ENCODE measurements around the gene UPP1.
"Not testable (repeated sequence)": the region's sequence is repeated elsewhere in the genome, so short reads cannot be mapped to it uniquely, and the experiment has no call there.

UPP1 gene

GRCh38 chr7:48114115-48114514 is 25.1 kb downstream of the UPP1 start:
- DNase-seq (ENCODE audit: low spot score) = peak; percentile 1
- TF ChIP-seq, protein P1, sequence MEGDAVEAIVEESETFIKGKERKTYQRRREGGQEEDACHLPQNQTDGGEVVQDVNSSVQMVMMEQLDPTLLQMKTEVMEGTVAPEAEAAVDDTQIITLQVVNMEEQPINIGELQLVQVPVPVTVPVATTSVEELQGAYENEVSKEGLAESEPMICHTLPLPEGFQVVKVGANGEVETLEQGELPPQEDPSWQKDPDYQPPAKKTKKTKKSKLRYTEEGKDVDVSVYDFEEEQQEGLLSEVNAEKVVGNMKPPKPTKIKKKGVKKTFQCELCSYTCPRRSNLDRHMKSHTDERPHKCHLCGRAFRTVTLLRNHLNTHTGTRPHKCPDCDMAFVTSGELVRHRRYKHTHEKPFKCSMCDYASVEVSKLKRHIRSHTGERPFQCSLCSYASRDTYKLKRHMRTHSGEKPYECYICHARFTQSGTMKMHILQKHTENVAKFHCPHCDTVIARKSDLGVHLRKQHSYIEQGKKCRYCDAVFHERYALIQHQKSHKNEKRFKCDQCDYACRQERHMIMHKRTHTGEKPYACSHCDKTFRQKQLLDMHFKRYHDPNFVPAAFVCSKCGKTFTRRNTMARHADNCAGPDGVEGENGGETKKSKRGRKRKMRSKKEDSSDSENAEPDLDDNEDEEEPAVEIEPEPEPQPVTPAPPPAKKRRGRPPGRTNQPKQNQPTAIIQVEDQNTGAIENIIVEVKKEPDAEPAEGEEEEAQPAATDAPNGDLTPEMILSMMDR (IDR thresholded peaks at IDR 0.05; ENCODE audit: extremely low read depth, insufficient read depth, missing control alignments) = no peak
- in situ Hi-C loops (cut with MboI; ENCODE audit: low pct_unique_long_range_greater_than_20kb, low sequenced_read_pairs, unreplicated experiment) = loop anchor here (10.0 kb wide), 2 partner anchors 129 to 159 kb away; no protein-coding TSS in a partner anchor

- in situ Hi-C loops (cut with MboI; ENCODE audit: low pct_unique_long_range_greater_than_20kb, low sequenced_read_pairs, unreplicated experiment) = loop anchor here (10.0 kb wide), 2 partner anchors 130 to 160 kb away; no protein-coding TSS in a partner anchor
- TF ChIP-seq, protein P1 (IDR thresholded peaks at IDR 0.05; ENCODE audit: extremely low read depth, insufficient read depth, missing control alignments) = no peak
- DNase-seq (ENCODE audit: low spot score) = no peak
These were observed 25.5 kb downstream of the UPP1 start for GRCh38 chr7:48114589-48114988.

- TF ChIP-seq, protein P1 (IDR thresholded peaks at IDR 0.05; ENCODE audit: extremely low read depth, insufficient read depth, missing control alignments) = no peak
- in situ Hi-C loops (cut with MboI; ENCODE audit: low pct_unique_long_range_greater_than_20kb, low sequenced_read_pairs, unreplicated experiment) = loop anchor here (10.0 kb wide), 2 partner anchors 131 to 161 kb away; no protein-coding TSS in a partner anchor
- DNase-seq (ENCODE audit: low spot score) = no peak
These were observed 27.0 kb downstream of the UPP1 start for GRCh38 chr7:48116043-48116442.

DNA sequence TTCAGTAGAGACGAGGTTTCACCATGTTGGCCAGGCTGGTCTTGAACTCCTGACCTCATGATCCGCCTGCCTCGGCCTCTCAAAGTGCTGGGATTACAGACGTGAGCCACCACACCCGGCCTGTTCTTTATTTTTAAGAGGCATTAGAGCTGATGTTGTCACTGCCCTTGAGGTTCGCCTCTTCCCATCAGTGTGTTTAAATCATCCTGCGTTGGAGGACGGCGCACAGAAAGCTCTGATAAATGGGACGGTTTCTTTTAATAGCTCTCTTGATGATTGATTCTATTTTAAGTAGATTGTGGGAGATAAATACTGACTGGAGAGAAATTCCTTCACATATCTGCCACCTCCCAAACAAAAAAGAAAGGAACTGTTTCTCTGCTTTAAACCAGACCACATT is 29.0 kb downstream of the UPP1 start:
- TF ChIP-seq, protein P1 (IDR thresholded peaks at IDR 0.05; ENCODE audit: extremely low read depth, insufficient read depth, missing control alignments) = no peak
- in situ Hi-C loops (cut with MboI; ENCODE audit: low pct_unique_long_range_greater_than_20kb, low sequenced_read_pairs, unreplicated experiment) = loop anchor here (10.0 kb wide), 2 partner anchors 133 to 163 kb away; no protein-coding TSS in a partner anchor
- DNase-seq (ENCODE audit: low spot score) = no peak

GRCh38 chr7:48120536-48120935 is 31.5 kb downstream of the UPP1 start:
- in situ Hi-C loops (cut with MboI; ENCODE audit: low pct_unique_long_range_greater_than_20kb, low sequenced_read_pairs, unreplicated experiment) = not testable (repeated sequence)

DNA sequence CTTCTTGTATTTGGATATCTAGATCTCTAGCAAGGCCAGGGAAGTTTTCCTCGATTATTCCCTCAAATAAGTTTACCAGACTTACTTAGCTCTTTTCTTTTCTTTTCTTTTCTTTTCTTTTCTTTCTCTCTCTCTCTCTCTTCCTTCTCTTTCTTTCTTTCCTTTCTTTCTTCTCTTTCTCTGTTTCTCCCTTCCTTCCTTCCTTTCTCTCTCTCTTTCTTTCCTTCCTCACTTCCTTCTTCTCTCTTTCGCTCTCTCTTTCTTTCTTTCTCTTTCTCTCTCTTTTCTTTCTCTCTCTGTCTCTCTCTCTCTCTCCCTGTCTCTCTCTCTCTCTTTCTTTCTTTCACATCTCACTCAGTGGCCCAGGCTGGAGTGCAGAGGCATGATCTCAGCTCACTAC is 37.0 kb downstream of the UPP1 start:
- TF ChIP-seq, protein P1 (IDR thresholded peaks at IDR 0.05; ENCODE audit: extremely low read depth, insufficient read depth, missing control alignments) = no peak
- in situ Hi-C loops (cut with MboI; ENCODE audit: low pct_unique_long_range_greater_than_20kb, low sequenced_read_pairs, unreplicated experiment) = no loop called here
- DNase-seq (ENCODE audit: low spot score) = no peak

More at GRCh38 chr7:48120536-48120935, 31.5 kb downstream of the UPP1 start:
- DNase-seq (ENCODE audit: low spot score) = not testable (repeated sequence)

- DNase-seq (ENCODE audit: low spot score) = no peak
- TF ChIP-seq, protein P1 (IDR thresholded peaks at IDR 0.05; ENCODE audit: extremely low read depth, insufficient read depth, missing control alignments) = no peak
- in situ Hi-C loops (cut with MboI; ENCODE audit: low pct_unique_long_range_greater_than_20kb, low sequenced_read_pairs, unreplicated experiment) = no loop called here
These were observed 41.6 kb downstream of the UPP1 start for GRCh38 chr7:48130658-48131108.

Data from GM13977 (cell line).